HG02610 (cell line): ENCODE results near the gene KCNJ6.

Source experiments
- ATAC-seq: cut with Tn5 transposase; IDR thresholded peaks from one replicate; pipeline ENCODE4 v1.9.1; 2021; ENCODE audit warnings: mild to moderate bottlenecking, moderate library complexity; ENCODE audit not compliant: unreplicated experiment

The KCNJ6 gene

DNA sequence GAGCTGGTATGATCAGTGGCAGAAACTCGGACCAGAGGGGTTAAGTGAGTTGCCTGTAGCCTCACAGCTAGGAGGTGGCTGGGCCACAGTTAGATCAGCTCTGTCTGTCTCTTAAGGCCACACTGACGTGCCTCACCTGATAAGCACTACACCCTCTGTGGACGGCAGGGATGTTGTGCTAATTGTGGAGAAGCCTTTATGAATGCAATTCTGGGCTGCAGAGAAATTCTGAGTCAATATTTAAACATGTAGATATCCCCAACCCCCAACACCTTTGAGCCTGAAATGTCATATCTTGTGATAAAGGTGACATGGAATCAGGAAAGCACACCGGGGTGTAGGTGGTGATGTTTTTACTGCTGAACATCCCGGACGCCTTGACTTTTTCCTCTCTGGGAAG lies 88.3 kb downstream of the KCNJ6 start:
- ATAC-seq, result no peak

DNA sequence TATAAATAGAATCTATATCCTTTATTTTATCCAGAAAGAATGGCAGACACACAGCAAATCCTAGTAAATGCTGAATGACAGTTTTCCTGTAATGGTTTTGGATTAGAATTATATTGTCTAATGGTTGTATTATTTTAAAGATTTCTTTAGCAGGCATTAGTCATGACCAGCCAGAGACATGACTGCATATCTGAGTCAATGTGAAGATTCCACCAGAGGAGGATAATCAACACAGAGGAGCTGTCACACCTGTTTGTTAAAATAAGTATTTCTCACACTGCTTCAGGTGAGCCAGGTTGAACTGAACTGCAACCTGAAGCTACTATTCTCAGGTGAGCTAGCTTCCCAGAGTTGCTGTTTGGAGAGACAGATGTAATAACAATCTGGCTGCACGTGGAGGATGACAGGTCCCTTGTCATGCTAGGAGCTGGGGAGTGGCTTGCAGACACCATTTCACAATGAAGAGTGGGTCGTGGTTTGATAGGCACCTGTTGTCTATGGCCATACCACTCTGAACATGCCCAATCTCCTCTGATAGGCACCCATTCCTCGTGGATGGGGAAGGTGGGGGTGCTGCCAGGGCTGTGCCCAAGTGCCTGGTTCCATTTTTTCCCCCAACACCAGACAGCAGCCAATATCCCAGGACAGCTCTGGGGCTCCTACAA lies 94.3 kb downstream of the KCNJ6 start:
- ATAC-seq, result no peak

DNA sequence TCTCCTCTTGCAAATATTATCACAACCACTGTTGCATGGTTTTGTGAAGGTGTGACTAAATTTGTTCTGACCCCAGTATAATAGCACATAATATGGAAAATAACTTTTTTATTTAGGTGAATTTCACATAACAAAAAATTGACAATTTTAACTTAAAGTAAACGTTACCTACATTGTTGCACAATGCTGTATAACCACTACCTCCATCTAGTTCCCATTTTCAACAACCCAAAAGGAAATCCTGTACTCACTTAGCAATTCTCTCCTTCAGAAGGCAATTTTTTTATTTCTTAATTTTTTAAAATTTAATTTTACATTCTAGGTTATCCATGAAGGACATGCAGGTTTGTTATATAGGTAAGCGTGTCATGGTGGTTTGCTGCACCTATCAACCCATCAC lies 95.2 kb downstream of the KCNJ6 start:
- no peak for ATAC-seq

DNA sequence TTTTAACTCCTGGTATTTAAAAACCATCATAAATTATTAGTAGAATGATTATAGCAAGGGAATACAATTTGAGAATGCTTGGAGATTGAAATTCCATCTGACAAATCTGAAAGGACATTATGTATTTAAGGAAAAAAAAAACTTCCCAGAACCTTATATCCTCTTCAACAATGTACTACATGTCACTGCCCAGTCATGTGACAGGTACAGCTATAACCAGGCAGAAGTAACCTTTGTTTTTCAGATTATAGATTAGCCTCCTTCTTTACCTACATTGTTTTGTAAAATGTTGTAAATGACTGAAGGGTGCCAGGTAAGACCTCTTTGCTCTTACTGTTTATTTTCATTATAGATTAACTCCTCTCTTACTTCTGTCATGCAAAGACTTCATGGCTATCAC lies 96.9 kb downstream of the KCNJ6 start:
- ATAC-seq, result no peak

DNA sequence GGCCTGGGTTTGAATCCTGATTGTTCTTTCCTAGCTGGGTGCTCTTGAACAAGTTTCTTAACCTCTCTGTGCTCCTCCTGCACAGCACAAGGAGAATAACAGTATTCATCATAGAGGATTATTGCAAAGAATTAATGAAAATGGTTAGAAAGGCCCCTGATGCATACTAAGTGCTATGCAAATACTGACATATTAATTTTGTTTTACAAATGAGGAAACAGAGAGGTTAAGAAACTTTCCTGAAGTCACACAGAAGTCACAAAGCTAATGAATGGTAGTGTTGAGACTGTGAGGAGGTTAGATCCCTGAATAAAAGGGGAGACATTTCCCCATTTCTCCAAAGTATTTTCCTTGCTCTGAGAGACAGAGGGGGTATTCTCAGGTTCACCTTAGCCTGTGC lies 99.0 kb downstream of the KCNJ6 start:
- ATAC-seq, result no peak

DNA sequence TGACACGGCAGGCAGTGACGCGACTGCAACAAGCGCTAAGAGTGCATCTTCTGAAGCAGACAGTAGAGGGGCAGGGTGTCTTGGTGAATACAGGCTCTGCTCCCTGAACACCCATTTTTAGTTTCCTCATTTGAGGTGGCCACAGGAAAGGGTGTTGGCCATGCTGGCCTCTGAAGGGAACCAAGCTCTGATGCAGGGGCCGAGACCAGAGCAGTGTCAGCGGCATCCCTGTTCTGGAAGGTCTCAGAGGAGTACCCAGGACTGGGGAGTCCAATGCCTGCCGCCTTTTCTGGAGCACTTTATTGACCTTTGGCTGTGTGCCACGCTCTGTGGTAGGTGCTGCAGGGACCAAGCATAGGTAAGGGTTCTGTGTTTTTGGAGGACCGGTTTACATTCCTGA lies 100.4 kb downstream of the KCNJ6 start:
- no peak for ATAC-seq

DNA sequence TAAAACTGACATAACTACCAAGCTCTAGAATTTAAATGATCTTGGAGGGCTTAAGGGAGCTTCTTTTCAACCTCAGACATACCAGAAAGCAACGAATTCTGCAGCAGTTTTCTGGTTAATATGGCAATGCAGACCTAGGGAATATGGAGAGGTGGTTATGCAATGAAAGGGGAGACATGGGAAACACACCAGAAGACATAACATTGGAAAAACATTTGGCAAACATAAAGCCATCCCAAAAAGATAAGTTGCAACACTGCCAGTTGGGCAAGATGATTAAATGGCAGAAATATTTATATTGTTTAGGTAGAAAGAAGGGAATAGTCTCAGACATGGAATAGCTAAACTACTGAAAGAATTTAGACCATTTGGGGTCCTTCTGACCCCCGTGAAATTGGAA lies 104.5 kb downstream of the KCNJ6 start:
- ATAC-seq, result no peak

DNA sequence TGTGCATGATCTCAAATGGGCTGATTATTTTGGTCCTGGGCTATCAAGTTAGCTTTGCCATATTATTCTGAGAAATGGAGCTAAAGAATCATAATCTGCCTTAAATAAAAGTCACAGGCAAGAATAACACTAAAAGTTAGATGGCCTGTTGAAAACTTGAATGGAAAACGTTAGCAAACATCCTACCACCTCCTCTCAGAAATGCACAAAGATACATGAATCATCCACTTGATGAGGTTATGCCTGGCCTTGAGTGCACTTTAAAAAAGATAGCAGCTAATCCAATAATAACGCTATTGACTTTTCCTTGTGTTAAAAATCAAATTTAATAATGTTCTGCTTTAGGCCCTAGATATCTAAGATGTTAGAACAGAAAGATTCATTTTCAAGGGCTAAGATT lies 108.0 kb downstream of the KCNJ6 start:
- no peak for ATAC-seq

DNA sequence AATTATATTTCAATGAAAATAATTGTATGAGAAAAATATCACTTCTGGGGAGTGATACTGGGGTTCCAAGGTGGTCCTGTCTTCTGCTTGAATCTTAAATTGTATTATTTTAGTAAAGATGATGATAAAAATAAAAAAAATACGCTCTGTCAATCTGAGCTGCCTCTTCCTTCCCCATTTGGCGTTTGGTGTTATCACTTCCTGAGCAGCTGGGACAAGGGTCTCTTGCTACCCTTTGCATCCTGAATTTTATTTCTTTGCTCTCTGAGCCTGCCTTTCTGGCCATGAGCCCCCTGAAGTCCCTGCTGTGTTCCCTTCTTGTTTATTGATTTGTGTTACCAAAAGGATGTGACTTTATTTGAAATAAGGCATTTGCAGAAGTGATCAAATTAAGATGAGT lies 111.0 kb downstream of the KCNJ6 start:
- no peak for ATAC-seq

DNA sequence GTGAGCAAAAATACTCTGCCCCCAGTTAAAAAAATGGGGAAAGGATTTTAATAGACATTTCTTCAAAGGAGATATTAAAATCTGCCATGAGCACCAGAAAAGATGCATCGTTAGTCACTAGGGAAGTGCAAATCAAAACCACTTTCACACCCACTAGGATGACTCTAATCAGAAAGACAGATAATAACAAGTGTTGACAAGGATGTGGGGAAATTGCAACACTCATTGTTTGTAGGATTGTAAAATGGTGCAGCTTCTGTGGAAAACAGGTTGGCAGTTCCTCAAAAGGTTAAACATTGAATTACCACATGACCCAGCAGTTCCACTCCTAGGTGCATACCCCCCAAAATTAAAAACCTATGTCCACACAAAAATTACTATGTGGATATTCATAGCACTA lies 112.3 kb downstream of the KCNJ6 start:
- ATAC-seq, result no peak

DNA sequence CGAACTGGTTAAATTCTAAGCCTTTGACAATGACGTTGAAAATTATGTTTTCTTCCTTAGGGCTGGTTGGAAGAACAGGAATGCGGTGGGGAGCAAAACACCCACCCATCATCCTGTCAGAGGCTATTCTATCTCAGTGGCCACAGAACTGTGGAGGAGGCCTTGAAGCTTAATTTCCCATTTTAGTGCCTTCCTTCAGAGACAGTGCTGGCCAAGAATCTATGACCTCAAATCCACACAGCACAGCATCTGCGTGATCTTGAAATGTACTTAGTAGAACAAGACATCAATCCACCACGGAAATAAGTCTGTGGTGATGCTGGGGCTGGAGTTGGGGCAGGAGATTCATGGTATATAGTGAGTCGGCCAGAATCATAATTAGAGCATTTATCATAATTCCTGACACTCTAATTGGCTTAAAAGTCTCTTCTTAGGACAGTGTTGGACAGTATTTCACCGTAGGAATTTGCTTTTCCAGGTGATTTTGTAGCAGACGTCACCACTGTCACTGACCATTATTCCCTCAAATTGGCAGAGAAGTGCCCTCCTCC lies 113.1 kb downstream of the KCNJ6 start:
- no peak for ATAC-seq

DNA sequence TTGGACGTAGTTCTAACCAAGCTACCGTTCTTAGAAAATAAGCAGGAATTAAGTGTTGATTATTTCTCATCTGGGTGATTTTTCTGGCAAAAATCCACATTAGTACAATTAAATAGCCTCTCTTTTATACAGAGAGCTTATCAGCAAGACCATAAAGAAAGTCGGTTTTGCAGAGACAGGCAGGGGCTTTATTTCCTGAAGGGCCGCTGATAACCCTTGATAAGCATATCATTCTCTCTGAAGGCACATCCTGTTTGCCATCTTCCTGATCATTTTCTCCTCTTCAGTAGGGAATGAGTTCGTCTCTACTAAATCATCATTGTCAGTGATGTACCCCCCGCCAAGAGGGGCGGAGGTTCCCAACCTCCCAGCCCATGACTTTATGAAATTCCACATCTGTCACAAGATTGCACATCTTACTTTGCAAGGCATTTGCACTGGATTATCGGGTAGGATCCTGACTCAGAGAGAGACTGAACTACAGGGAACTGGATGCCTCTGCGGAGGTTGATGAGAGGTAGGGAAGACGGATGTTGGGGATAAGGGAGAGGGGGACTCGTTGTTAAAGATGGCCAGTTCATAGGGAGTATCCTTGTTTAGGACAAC lies 115.7 kb downstream of the KCNJ6 start:
- no peak for ATAC-seq

DNA sequence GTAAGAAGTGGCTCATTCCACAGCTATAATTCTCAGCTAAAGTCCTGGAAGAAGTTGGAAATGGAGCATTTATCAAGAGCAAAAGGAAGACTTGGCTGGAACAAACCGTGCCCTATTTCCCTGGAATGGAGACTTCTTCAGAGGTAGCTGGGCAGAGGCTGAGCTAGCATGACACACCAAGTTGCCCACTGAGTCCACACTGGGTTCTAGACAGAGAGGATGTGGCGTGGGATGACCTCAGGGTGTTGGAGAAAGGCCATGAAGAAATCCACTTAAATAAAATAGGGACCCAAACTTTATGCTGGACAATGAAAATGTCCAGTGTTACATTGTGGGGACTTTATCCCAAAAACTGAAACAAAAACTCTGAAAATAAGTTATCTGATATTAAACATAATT lies 116.2 kb downstream of the KCNJ6 start:
- no peak for ATAC-seq

DNA sequence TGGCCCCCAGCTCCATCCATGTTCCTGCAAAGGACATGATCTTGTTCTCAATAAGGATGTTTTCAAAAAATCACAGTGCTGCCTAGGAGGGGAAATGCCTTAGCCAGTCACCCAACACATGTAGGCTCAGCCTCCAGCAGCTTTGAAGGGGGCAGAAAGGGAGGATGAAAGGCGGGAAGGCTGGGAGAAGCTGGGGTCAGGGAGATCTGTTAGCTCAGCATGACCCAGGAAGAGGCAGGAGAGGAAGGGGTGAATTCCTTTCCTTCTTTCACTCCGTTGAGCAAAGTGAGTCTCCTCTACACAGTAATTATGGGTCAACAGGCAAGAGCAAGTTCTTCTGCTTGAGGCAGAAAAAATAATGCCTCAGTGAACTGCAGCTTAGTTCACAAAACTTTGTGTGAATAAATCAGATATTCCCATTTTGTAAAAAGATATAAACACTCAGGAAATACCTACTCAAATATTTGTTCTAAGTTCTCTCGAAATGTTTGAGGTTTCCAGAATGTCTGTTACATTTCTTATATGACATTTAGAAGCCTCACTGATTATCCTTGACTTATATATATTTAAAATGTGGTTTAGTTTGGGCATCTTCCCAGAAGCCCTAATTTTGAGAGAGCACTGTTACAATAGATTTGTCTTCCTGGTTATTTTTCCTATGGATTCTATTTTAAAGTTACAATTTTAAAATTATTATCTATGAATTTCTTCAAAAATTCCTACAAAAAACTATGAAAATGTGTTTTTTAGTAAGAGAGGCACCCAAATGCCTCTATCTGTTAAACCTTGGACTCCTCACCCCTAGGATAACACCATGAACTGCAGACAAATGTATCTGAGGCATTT lies 116.8 kb downstream of the KCNJ6 start:
- no peak for ATAC-seq

DNA sequence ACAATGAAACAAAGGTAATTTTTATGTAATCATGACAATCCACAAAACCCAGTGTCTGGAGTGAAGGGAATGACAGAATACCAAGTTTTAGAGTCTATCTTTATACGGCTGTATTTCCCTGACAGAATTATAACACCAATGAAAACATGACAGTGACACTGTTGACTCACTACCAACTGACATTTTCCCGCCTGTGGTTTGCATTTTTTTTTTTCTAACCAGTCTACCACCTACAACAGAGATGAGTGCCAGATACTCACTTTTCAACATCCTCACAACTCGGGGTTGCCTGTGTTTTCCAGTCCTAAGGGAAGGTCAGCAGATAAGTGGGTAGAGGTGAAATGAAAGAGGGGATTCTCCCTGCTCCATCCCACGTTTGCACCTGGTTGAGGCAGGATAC lies 118.9 kb downstream of the KCNJ6 start:
- ATAC-seq, result no peak

DNA sequence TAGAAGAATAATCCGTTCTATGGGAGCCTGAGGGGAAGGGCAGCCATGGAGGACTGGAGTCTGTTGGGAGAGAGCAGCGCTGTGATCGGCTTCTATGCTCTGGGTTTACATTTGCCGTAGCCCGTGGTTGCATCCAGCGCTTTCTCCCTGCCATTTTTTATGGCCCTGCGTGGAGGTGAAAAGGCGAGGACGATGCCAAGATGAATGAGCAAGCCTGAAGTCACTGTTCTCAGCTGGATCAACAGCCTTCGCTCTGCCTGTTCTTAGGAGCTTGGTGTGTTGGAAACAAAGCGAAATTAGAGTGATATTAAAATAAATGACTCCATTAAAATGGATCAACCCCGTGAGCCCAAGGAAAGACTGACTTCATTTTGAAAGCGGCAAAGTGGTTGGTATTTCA lies 120.2 kb downstream of the KCNJ6 start:
- no peak for ATAC-seq

DNA sequence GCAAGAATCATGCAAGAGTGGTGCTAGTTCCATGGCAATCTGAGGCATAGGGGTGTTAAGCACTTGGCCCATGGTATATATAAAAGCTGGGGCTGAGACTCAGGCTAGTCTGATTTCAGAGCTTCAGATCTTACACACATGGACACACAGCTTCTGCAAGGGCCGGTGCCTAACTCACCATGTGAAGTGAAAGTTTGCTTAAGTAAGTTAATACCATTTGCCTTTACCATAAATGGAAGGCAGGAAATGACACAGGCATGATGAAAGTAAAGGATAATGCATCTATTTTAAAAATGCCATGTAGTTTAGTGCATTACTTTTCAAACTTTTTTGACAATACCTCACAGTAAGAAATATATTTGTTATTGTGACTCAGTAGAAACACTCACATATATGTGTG lies 122.6 kb downstream of the KCNJ6 start:
- ATAC-seq, result no peak

DNA sequence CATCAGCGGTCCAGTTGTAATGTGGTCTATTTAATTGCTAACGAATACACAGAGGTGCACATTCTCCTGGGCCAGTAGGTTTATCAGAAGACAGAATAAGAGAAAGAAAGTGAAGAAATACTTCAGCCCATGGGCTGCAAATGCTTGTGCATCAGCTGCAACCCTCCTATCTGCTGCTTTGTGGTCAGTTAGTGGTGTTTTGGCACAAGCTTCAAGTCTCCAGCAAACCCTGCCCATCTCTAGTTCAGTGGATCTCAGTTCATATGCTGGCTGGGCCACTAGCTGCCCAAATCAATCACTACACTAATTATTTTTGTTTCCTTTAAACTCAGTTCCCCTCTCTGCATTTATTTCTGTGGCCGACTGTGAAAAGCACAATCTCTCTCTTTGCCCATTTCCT lies 124.2 kb downstream of the KCNJ6 start:
- no peak for ATAC-seq

DNA sequence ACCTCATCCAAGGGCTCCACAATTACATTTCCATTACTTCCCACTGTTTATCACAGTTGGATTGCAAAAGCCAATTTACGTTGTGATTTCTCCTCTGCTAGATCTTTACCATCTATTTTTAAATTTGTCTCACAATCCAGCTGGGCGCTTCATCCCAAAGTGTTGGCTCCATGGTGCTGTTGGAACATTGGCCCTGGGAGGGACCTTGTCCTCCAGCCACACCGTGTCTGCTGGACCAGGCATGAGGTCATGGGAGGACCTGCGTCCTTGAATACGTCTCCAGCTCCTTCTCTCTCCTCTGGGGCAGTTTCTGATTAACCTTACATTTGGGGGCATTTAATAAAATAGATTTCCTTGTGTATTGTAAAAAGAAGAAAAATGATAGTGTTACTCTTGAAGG lies 125.4 kb downstream of the KCNJ6 start:
- no peak for ATAC-seq

DNA sequence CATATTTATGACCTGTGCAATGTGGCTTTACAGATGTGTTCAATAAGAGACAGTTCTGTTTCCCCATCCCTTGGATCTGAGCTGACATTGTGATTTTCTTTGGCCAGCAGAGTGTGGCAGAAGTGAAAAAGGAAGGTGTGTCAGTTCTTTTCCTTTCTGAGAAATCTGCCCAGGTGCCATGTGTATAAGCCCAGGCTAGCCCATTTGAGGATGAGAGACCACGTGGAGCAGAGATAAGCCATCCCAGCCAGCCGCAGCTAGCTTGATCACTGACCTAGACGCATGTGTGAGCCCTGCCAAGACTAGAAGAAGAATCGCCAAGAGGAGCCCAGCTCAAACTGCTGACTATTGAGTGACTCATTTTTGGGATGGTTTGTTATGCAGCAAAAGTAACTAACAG lies 127.8 kb downstream of the KCNJ6 start:
- no peak for ATAC-seq

DNA sequence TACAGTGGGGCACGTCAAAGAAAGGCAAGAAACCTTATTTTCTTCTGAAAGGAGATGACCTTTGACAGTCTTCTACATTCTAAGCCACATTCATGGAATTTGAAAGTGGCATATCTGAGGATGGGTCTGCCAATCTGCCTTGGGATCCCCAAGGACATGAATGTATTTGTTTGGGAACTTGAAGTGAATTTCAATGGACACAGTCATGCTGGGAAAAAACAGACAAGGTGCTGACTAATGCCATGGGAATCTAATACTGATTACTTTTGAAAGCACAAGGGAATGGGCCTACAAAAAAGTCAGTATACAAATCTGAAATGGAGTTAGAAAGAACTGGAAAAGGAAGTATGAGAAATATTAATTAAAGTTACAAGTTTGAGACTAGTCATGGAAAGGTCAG lies 128.8 kb downstream of the KCNJ6 start:
- no peak for ATAC-seq
